ENCODE data around the gene CNTN1. TPM values are rescaled to one million over a fixed set of nuclear protein-coding genes. Genes with fewer than 3 reads are reported as not detected.

CNTN1 gene
- total and polyA plus RNA-seq, 2 of the 13 experiments (the other 11 are each of a cell fraction or from before 2014, with no cell fraction given) = 0.01 to 0.07 TPM

- no peak for TF ChIP-seq ZNF280B (CRISPR knock-in tag; IDR thresholded peaks at IDR 0.05; ENCODE audit: borderline replicate concordance)
- peak; percentile 24; the same call in 1 of the 2 replicates for TF ChIP-seq TBX3 (IDR thresholded peaks at IDR 0.05; ENCODE audit: borderline replicate concordance)
- TF ChIP-seq TFDP1 (CRISPR knock-in tag; IDR thresholded peaks at IDR 0.05; ENCODE audit: borderline replicate concordance) = no peak
- no peak for TF ChIP-seq ZNF574 (CRISPR knock-in tag; IDR thresholded peaks at IDR 0.05)
- TF ChIP-seq BHLHE40 (IDR thresholded peaks at IDR 0.05; ENCODE audit: low read length) = peak; percentile 76
- 0 out of 2 replicates have a peak, but pooled peaks have one; percentile 22 for TF ChIP-seq SOX5 (CRISPR knock-in tag; IDR thresholded peaks at IDR 0.05; ENCODE audit: borderline replicate concordance)
- no peak for TF ChIP-seq SOX13 (IDR thresholded peaks at IDR 0.05)
- TF ChIP-seq SOX13 (CRISPR knock-in tag; conservative IDR thresholded peaks at IDR 0.05 in 1 of 2, IDR thresholded peaks at IDR 0.05 in 1 of 2) = peak in 1 of 2 experiments; percentile 30; a peak in 1 of 4 replicates
Observed at GRCh38 chr12:41018010-41018409, 325.8 kb downstream of the CNTN1 start (continued).

Data from HepG2 (cell line).